ENCODE measurements around the gene AREL1.

The AREL1 gene

GRCh38 chr14:74655599-74656395 lies 57.1 kb downstream of the AREL1 start:
- DNase-seq, result no peak

DNA sequence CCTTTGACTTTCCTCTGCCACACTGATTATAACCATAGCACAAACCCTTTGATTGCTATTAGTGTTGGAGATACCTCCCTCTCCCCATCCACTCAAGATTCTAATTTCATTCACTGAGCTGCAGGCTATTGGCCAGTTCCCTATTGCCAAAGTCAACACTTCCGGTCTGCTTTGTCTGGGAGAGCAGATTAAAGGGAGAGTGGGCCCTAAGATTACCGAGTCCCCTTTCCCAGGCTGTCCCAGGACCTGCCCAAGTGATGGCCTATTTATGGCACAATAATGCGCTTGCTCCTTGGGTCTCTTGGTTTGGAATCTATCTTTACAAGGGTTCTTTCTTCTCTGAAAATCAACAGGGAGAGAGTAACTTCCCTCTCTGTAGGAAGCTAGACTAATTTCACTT lies 57.9 kb downstream of the AREL1 start:
- no peak for DNase-seq

GRCh38 chr14:74653386-74654138 lies 59.3 kb downstream of the AREL1 start:
- DNase-seq, result no peak

DNA sequence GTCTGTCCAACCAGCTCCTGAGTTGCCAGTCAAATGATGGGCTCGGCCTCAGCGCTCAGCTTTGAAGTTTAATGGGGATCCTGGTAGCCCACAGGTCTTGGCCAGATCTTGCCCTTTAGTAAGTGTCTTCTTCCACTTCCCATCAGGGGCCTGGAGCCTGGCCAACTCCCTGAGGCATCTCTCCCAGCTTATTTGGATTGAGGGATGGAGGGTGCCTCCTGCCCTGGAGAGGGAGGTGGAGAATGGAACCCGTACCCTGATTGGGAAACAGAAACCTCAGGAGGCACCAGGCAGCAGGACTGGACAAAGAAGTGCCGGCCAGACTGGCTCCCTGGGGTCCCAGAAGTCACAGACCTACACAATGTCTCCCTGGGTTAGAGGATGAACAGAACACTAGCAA lies 60.3 kb downstream of the AREL1 start:
- DNase-seq, result no peak

- no peak for DNase-seq
Measured at GRCh38 chr14:74650927-74651686, 61.8 kb downstream of the AREL1 start.

GRCh38 chr14:74649673-74650072 lies 63.2 kb downstream of the AREL1 start:
- DNase-seq, result no peak

DNA sequence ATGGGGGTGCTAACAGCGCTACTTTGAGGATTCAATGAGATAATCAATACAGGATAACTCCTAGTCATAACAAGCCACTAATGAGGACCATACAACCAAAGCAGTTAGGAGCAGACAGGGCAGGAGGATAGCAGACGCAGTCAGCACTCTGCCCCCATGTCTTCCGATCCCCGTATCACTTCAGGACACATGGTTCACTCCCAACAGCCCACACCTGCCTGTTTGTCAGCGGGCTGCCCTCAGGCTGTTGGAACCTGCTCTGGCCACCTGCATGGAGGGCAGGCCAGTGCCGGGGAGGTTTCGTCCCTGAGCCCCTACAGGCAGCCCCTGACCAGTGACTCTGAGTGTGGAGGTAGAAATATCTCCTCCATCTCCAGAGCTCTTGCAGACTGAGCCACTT lies 63.7 kb downstream of the AREL1 start:
- DNase-seq, result no peak

DNA sequence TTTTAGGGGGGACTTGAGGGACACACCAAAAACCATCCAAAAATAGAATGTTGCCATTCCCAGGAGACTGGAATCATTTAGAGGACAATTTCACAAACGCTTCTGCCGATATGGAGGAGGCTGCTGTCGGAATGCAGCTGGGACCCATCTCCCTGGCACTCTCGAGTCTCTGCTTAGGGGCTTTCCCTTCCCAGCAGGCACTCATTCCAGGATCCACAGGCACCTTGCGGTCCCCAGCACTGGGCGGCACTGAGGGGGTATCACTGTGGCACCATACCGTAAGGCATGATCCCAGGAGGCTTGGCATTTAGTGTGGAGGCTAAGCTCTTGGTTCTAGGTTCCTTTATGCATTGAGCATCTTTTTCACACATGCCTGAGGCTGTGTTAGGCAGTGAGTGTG lies 64.3 kb downstream of the AREL1 start:
- DNase-seq, result no peak

DNA sequence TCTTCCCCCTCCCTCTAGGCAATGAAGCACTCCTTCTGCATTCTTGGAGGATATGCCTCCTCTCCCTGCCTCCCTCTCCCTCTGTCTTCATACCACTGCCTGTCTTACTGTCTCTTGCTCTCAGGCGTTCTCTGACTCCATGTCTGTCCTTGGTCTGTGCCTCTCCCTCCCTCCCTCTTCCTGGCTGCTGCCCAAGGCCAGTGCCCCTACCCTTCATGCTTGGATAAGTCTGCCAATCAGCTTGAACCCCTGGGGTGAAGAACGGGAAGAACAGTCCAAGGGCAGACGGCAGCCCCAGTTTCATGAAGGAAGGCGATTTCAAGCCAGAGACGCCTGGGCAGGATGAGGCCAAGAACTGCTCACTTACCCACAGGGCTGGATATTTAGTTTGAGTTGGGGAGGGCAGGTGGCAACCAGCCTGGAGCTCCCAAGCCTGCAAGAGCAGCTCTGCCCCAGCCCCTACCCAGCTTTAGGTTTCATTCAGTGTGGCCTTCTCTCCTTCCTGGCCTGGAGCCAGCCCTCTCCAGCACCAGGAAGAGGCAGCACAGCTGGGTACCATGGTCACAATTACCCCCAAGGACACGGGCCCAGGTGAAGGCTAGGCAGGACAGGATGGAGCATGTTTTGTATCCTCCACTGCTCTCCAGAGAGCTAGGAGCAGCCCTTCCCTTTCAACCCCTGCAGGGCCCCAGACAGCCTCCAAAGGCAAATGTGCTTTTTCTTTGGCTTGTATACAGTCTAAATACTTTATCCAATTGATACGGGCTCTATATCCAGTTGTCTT lies 65.0 kb downstream of the AREL1 start:
- no peak for DNase-seq

DNA sequence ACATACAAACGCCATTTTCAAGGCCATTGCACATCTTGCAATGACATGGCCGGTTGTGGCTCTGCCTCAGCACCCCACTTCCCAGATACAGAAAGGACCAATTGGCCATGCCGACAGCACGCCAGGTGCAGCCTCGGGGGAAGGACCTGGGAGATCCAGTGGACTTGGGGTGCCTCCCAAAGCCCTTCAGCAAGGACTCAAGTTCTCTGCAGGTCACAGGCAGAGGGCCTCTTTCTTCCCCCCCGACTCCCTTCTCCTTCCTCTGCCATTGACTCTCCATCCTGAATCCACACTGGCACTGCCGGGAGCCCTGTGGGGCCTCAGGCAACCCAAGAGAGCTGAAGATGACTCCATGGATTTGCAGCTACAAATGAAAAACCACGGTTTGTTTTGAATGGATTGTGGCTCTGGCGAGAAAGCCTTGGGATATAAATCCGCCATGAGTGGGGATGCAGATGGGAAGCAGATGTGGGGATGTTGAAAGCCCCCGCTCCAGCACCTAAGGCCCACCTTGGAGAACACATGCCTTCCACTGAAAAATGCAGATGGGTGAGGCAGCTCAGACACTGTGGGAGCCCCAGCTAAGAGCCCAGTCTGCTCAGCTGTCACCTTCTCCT lies 65.7 kb downstream of the AREL1 start:
- DNase-seq, result no peak

DNA sequence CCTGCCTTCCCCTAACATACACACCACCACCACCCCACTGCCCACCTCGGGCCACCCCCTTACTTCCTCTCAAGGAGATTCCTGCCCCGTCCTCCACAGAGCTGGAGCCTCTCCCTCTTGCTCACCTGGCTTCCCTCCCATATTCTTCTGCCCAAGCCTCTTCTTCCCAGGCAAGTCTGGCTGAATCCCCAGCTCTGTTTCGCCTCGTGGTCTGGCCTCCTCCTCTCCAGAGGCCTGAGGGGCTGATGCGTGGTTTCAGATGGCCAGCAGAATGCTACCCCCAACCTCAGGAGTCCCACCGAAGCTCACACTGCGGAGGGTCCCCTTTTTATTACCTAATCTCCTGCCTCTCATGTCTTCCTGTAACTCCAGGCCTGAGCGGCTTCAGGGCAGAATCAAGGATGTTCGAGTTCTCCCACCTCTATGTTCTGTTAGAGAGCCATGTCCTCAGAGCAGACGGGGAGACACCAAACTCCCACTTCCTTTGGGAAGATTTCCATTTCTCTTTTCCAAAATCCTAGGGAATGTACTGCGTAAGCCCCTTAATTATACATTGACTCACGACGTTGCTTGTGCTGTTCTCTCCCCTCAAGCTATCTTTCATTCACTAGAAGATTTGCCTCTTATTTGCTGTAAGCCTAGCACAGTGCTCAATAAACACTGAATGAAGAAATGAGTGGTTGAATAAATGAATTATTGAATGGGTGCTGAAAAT lies 67.0 kb downstream of the AREL1 start:
- DNase-seq, result no peak

GRCh38 chr14:74645244-74645643 lies 67.6 kb downstream of the AREL1 start:
- DNase-seq, result no peak

GRCh38 chr14:74641601-74642391 lies 71.1 kb downstream of the AREL1 start:
- DNase-seq, result no peak

DNA sequence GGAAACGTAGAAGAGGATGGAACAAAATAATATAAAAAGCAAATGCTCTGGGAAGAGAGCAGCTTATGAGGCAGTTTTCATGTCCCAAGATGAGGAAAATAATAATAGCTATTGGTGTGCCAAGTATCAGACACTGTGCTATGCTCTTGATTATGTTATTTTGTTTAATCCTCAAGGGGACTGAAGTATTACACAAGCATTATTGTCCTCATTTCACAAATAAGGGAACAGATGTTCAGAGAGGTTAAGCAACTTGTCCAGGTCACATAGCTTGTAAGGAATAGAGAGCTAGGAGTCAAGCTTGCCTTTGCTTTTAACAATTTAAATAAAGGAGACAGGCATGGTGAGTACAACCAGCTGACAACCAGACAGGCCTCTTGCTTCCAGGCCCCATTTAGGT lies 73.9 kb downstream of the AREL1 start:
- no peak for DNase-seq

GRCh38 chr14:74638066-74638465 lies 74.8 kb downstream of the AREL1 start:
- no peak for DNase-seq

DNA sequence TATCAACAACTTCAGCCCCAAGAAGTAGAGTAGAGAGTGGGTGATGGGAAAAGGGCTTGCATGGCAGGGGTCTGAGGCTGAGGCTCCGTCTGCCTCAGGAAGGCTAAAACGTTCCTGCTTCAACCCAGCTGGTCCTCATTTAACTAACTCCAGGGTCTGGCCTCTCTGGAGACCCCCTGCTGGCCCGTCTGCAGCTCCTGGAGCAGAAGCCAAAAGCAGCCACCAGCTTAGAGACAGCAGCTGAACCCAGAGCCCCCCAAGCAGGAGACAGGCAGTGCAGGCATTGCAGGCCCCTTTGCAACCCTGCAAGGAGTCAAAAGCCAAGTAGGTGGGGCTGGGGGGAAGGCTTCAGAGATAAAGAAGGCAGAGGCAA lies 75.7 kb downstream of the AREL1 start:
- no peak for DNase-seq

DNA sequence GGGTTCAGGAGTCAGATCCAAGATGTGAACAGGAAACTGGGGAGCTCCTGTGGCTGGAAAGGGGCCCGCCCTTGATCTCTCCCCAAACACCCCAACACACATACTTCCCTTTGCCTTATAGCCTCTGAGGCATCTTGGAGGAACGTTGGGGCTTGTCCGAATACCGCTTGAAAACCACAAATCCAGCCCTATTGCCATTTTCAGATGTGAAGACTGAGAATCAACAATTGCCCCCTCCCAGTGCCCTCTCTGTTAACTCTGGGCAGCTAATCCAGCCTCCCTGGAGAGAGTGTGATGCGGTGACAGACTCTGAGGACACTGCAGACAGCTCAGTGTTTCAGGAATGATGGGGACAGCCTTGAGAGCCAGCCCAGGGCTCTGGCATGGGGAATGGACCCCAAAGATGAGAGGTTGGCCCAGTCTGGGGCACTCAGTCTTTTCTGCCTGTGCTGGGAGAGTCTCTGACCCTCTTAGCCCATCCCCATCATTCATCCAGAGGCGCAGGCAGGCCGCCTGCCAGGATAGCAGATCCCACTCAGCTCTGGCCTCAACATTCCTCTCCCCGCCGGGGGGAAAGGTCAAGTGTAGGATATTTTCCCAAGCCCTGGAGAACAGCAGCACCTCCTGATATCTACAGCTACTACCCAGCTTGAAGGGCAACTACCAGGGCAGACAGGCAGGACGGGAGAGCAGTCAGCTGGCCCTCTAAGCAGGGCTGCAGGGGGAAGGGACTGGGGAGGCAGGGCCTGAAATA lies 76.3 kb downstream of the AREL1 start:
- no peak for DNase-seq

GRCh38 chr14:74635847-74636246 lies 77.0 kb downstream of the AREL1 start:
- DNase-seq, result no peak

DNA sequence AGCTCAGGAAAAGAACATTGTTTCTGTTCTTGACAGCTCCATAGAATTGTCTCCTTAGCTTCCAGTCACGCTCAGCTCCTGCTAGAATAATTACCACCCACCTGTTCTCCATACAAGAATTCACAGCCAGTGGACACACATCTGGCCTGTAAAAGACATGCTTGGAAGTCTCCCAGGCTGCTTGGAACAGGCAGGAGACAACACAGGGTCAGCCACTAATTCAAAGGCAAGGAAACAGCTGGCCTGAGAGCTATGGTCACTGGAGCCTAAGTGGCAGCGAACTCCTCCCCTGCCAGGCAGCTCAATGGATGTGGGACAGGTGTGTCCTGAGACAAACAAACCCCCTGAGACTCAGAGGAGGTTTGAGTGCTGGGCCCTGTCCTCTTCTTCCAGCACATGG lies 77.9 kb downstream of the AREL1 start:
- no peak for DNase-seq

- DNase-seq, result no peak
Measured at GRCh38 chr14:74634481-74634880, 78.4 kb downstream of the AREL1 start.

All from GF-D8 (cell line).